ENCODE data around the gene RPP38. TPM values are rescaled to one million over a fixed set of nuclear protein-coding genes. Genes with fewer than 3 reads are reported as not detected.

The RPP38 gene
- 13.7 and 17.9 TPM in 2 replicates for total RNA-seq
- long read RNA-seq, transcript RPP38-203 (2 exons, 1,030 nt): major isoform, 7 of 21 reads
- long read RNA-seq, transcript RPP38-204 (3 exons, 1,296 nt): minor isoform, 5 of 21 reads
- long read RNA-seq, partial matches to known transcripts: 2 of 21 reads
- long read RNA-seq, other reads (novel, unspliced or antisense): 2 of 21 reads

DNA sequence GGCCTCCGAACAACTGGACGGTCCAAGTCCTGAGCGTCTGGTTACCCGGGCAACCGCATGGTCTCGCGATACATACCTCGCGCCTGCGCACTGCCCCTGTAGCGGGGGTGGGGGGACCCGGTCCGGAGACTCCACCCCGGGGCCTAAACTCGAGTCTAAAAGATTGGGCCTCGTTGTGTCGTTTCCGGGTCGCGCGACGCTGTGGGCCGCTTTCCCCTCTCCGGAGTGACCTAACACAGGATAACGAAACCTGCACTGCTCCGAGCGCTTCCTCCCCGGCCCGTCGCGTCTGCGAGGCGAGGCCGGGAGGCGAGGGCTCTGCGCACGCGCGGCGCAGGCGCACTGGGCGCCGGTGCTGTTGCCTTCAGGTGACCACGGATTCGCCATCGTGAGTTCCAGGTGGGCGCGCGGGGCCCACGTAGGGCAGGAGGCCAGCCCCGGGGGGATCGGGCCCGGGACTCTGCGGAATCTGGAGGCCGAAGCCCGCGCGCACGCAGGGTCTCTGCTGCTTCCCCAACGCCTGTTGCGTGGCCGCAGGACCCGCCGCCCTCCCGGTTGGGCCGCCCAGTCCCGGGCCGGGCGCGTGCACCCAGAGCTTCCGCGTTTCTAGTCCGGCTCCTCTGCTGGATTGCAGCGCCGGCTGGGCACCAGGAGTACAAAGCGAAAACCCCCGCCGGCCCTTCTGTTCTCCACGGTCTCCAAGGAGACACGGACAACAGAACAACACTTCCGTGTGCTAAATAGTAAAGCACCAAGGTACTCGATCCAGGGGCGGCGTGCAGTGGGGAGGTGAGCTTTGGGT is at the start of gene RPP38:
Gene RPP38 (plus strand): TSS at position 345 of the 802 bp plus-strand sequence. CDS start 5,960 bp downstream, outside the sequence.
- H3K4me3 Mint-ChIP-seq (ENCODE audit: unreplicated experiment): peak within 1 kb of the TSS; percentile 90
- no peaks in the 10 kb centered on the region for H3K27me3 Mint-ChIP-seq (ENCODE audit: unreplicated experiment)
- H3K9me3 Mint-ChIP-seq (ENCODE audit: unreplicated experiment): no peaks in the 10 kb centered on the region
- H3K36me3 Mint-ChIP-seq (ENCODE audit: unreplicated experiment): peaks cover 2% of the 10 kb centered on the region
- peaks cover 18% of the 10 kb centered on the region for H3K4me1 Mint-ChIP-seq (ENCODE audit: unreplicated experiment)
- H3K27ac Mint-ChIP-seq (ENCODE audit: unreplicated experiment): peak within 1 kb of the TSS; percentile 95
- no peak for TF ChIP-seq CTCF (IDR thresholded peaks at IDR 0.05)
- peak; percentile 99 for DNase-seq (ENCODE audit: extremely low spot score, unreplicated experiment)

DNA sequence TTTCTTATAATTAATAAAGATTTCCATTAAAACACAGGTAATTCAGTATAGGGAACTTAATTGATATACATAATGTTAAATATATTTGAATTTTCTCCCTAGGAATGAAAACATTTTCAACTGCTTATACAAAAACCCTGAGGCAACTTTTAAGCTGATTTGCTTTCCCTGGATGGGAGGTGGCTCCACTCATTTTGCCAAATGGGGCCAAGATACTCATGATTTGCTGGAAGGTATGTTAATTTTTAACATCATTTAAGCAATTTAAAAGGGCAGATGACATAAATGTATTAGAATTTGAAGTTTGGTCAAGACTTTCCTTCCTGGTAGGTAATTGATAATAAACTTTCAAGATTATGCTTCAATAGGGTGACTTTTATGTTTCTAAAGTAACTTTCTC is 47.6 kb upstream of the RPP38 start:
- no peak overlapping the region for H3K27ac Mint-ChIP-seq (ENCODE audit: unreplicated experiment)
- peaks cover 52% of the 10 kb centered on the region for H3K4me1 Mint-ChIP-seq (ENCODE audit: unreplicated experiment)
- no peak for TF ChIP-seq CTCF (IDR thresholded peaks at IDR 0.05)
- peaks cover 4% of the 10 kb centered on the region for H3K27me3 Mint-ChIP-seq (ENCODE audit: unreplicated experiment)
- DNase-seq (ENCODE audit: extremely low spot score, unreplicated experiment): no peak
- no peaks in the 10 kb centered on the region for H3K36me3 Mint-ChIP-seq (ENCODE audit: unreplicated experiment)
- peaks cover 4% of the 10 kb centered on the region for H3K9me3 Mint-ChIP-seq (ENCODE audit: unreplicated experiment)
- H3K4me3 Mint-ChIP-seq (ENCODE audit: unreplicated experiment): no peak overlapping the region

- DNase-seq (ENCODE audit: extremely low spot score, unreplicated experiment): no peak
- Mint-ChIP-seq H3K36me3 (ENCODE audit: unreplicated experiment) (no peaks in the 10 kb centered on the region), H3K4me3 (ENCODE audit: unreplicated experiment) (no peak overlapping the region), H3K4me1 (ENCODE audit: unreplicated experiment) (peaks cover 28% of the 10 kb centered on the region), H3K27me3 (ENCODE audit: unreplicated experiment) (peaks cover 24% of the 10 kb centered on the region), H3K9me3 (ENCODE audit: unreplicated experiment) (peaks cover 7% of the 10 kb centered on the region), H3K27ac (ENCODE audit: unreplicated experiment) (peak overlapping the region; percentile 12)
- no peak for TF ChIP-seq CTCF (IDR thresholded peaks at IDR 0.05)
Observed at GRCh38 chr10:15052121-15052520, 45.0 kb upstream of the RPP38 start.

DNA sequence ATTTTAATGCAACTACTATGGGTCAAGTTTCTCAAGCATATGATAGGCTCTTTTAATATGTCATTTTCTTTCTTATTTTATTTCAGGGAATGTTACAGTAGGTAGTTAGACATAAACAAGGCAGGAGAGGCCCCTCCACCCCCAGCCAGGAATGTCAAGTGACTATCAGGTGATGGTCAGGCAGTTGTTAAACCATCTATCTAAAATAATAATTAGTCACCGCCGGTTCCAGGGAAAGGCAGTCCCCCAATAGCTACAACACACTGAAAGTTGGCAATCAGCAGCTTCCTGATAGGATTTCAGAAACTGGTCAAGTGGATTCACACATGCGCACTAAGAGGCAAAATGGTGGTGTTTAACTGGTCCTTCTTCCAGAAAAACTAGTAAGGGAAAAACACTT is 44.1 kb upstream of the RPP38 start:
- Mint-ChIP-seq H3K36me3 (ENCODE audit: unreplicated experiment) (no peaks in the 10 kb centered on the region), H3K27me3 (ENCODE audit: unreplicated experiment) (peaks cover 24% of the 10 kb centered on the region), H3K4me3 (ENCODE audit: unreplicated experiment) (no peak overlapping the region), H3K9me3 (ENCODE audit: unreplicated experiment) (peaks cover 7% of the 10 kb centered on the region), H3K4me1 (ENCODE audit: unreplicated experiment) (peaks cover 24% of the 10 kb centered on the region), H3K27ac (ENCODE audit: unreplicated experiment) (no peak overlapping the region)
- TF ChIP-seq CTCF (IDR thresholded peaks at IDR 0.05): no peak
- DNase-seq (ENCODE audit: extremely low spot score, unreplicated experiment): no peak

DNA sequence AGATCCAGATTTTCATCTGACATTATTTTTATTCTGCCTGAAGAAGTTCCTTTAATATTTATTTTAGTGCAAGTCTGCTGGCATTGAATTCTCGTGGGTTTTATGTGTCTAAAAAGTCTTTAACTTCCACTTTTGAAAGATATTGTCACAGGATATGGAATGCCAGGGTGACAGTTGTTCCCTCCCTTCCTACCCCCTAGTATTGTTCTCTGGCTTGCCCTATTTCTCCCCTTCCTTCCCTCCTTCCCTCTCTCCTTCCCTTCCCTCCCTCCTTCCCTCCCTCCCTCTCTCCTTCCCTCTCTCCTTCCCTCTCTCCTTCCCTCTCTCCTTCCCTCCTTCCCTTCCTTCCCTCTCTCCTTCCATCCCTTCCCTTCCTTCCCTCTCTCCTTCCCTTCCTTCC is 38.5 kb upstream of the RPP38 start:
- TF ChIP-seq CTCF (IDR thresholded peaks at IDR 0.05): no peak
- Mint-ChIP-seq H3K36me3 (ENCODE audit: unreplicated experiment) (peaks cover 8% of the 10 kb centered on the region), H3K27ac (ENCODE audit: unreplicated experiment) (no peak overlapping the region), H3K4me3 (ENCODE audit: unreplicated experiment) (no peak overlapping the region), H3K27me3 (ENCODE audit: unreplicated experiment) (peaks cover 46% of the 10 kb centered on the region), H3K4me1 (ENCODE audit: unreplicated experiment) (no peaks in the 10 kb centered on the region), H3K9me3 (ENCODE audit: unreplicated experiment) (peaks cover 22% of the 10 kb centered on the region)
- DNase-seq (ENCODE audit: extremely low spot score, unreplicated experiment): no peak
